Vagina (tissue), 2 donors: Measurements from ENCODE around the gene C16orf74. TPM values are rescaled to one million over a fixed set of nuclear protein-coding genes. Genes with fewer than 3 reads are reported as not detected.

Experiments
- DNase-seq, 2 donors: peaks; one replicate each; pipeline ENCODE4 v3.0.0-alpha.2; 2017; ENCODE audit errors: extremely low spot score in 2 of 2
- H3K27ac ChIP-seq: fragments of 200-600 bp; sonication (generic); one replicate; pipeline ENCODE4 v1.5.1; 2019
- H3K27me3 ChIP-seq: fragments of 200-600 bp; sonication (generic); one replicate; pipeline ENCODE4 v1.5.1; 2019
- H3K36me3 ChIP-seq, 2 donors: fragments of 200-600 bp; sonication (generic); one replicate each; pipeline ENCODE4 v1.5.1; 2017 to 2019
- H3K4me1 ChIP-seq: fragments of 200-600 bp; sonication (generic); one replicate; pipeline ENCODE4 v1.5.1; 2019
- H3K4me3 ChIP-seq, 2 donors: fragments of 200-600 bp; sonication (generic); 1 replicate in 1 of 2; 2 replicates in 1 of 2; pipeline ENCODE4 v1.5.1; 2016 to 2019
- H3K9me3 ChIP-seq: fragments of 200-600 bp; sonication (generic); one replicate; pipeline ENCODE4 v1.5.1; 2019
- CTCF ChIP-seq, 3 experiments: fragments of 450-650 bp in 2 of 3; fragments of 200-600 bp in 1 of 3; sonication (generic) in 1 of 3; IDR thresholded peaks; one replicate each; pipeline ENCODE4 v1.5.1; 2017 to 2019; ENCODE audit warnings: antibody characterized with exemption in 3 of 3, mild to moderate bottlenecking in 2 of 3, moderate library complexity in 2 of 3
- POLR2A ChIP-seq, 2 donors: fragments of 450-650 bp; IDR thresholded peaks; one replicate each; pipeline ENCODE4 v1.6.1; 2017; ENCODE audit warnings: antibody characterized with exemption in 2 of 2, mild to moderate bottlenecking in 2 of 2, moderate library complexity in 2 of 2
- POLR2AphosphoS5 ChIP-seq, 2 donors: sonication (generic); formaldehyde crosslinking; IDR thresholded peaks; one replicate each; pipeline ENCODE4 v1.9.0; 2017; ENCODE audit warnings: antibody characterized with exemption in 2 of 2, mild to moderate bottlenecking in 2 of 2, low read depth in 1 of 2; ENCODE audit not compliant: insufficient read depth in 1 of 2
- intact Hi-C: fragments of 100-400 bp; cut with DNase I; formaldehyde crosslinking; loops from one replicate; pipeline ENCODE4 v1.15.1; 2023
- microRNA counts, 2 donors: library from miRNA; unstranded; fragments of <30 nt; microRNA quantifications; one replicate each; lab custom pipeline; 2016 to 2017
- microRNA-seq: library from miRNA; unstranded; fragments of <30 nt; microRNA quantifications from one replicate; pipeline ENCODE4, GENCODE V29; 2017; ENCODE audit warnings: borderline number of aligned reads, borderline replicate concordance
- small RNA-seq: library from RNA; depleted of rRNA; stranded (forward); fragments of <200 nt; gene quantifications from one replicate; pipeline ENCODE3, GENCODE V24; 2016
- total RNA-seq: library from RNA; depleted of rRNA; stranded (reverse); fragments of >200 nt; gene quantifications from one replicate; pipeline ENCODE4 v1.2.3, GENCODE V29; 2016

Gene C16orf74
- total RNA-seq, 1 donor from 2014 or later = 18.2 TPM

- H3K4me3 ChIP-seq = no peak overlapping the region
- TF ChIP-seq POLR2A (IDR thresholded peaks at IDR 0.05) (no peak), CTCF (IDR thresholded peaks at IDR 0.05) (no peak), POLR2AphosphoS5 (IDR thresholded peaks at IDR 0.05; ENCODE audit: insufficient read depth in 1 of 2, low read depth in 1 of 2) (no peak)
- H3K4me1 ChIP-seq = peaks cover 22% of the 10 kb centered on the region
- H3K36me3 ChIP-seq = peaks cover 0 to 70% of the 10 kb centered on the region in 2 donors
- intact Hi-C loops = no loop called here
- H3K9me3 ChIP-seq = no peaks in the 10 kb centered on the region
- H3K27ac ChIP-seq = no peak overlapping the region
- no peaks in the 10 kb centered on the region for H3K27me3 ChIP-seq
- no peak for DNase-seq
These were observed 92.2 kb downstream of the C16orf74 start for GRCh38 chr16:85658504-85659326.

DNA sequence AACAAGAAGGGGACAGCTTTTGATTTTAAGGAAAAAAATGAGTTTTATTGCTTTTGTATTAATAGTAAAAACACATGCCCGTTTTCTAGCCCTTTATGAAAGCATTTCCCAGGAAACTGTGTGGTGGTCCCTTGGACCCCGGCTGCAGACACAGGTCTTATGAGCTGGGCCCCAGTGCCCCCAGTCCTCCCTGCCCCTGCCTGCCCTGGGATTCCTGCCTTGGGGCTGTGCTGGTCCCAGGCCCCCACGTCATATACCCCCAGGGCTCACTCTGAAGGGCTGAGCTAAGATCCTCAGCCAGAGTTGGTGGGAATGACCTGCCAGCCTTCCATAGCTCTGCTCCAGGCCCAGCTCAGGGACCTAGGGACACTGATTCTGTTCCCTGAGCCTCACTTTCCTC is 92.9 kb downstream of the C16orf74 start:
- H3K9me3 ChIP-seq = no peaks in the 10 kb centered on the region
- no peak for TF ChIP-seq POLR2AphosphoS5 (IDR thresholded peaks at IDR 0.05; ENCODE audit: insufficient read depth in 1 of 2, low read depth in 1 of 2)
- TF ChIP-seq CTCF (IDR thresholded peaks at IDR 0.05) = no peak
- no peak for TF ChIP-seq POLR2A (IDR thresholded peaks at IDR 0.05)
- peaks cover 0 to 63% of the 10 kb centered on the region in 2 donors for H3K36me3 ChIP-seq
- DNase-seq = no peak
- H3K4me1 ChIP-seq = peaks cover 27% of the 10 kb centered on the region
- intact Hi-C loops = no loop called here
- H3K27me3 ChIP-seq = no peaks in the 10 kb centered on the region
- no peak overlapping the region for H3K27ac ChIP-seq
- no peak overlapping the region for H3K4me3 ChIP-seq

MicroRNA genes within 50 kb of the gene (microRNA counts, 767-probe panel; counts per million panel counts)
- microRNA hsa-miR-1910 (lab: Ali Mortazavi, UCI) = 238 to 261 counts per million in 2 donors

Small RNA genes within 50 kb of the gene (microRNA-seq; reads per million reads assigned to microRNA genes)
- not detected for gene MIR1910

Small RNA genes within 50 kb of the gene (small RNA-seq; reads per million reads assigned to genes)
- gene RN7SL381P (not detected), gene RNU1-103P (not detected)

Other genes starting within 250 kb of the C16orf74 start
- 80.8 TPM for gene GSE1, start 137.8 kb downstream of the C16orf74 start, total RNA-seq
- gene GINS2, start 62.1 kb downstream of the C16orf74 start, total RNA-seq = 0.25 TPM
- gene EMC8, start 48.4 kb upstream of the C16orf74 start, total RNA-seq = 42.0 TPM
- gene COX4I1, start 48.6 kb upstream of the C16orf74 start, total RNA-seq = 430 TPM
- gene IRF8, start 148.1 kb upstream of the C16orf74 start, total RNA-seq = 7.6 TPM